Panc1 (cell line): ENCODE results near the gene DBX1. TPM values are rescaled to one million over a fixed set of nuclear protein-coding genes. Genes with fewer than 3 reads are reported as not detected.

ENCODE experiments used
- ATAC-seq: fragments of 200-7000 bp; cut with Tn5 transposase; 2 replicates; pipeline ENCODE4 v1.9.1; 2020; ENCODE audit warnings: mild to moderate bottlenecking, moderate library complexity
- BruUV-seq: library from RNA; stranded (reverse); fragments of 400-500 nt; replicated peaks from 2 replicates; lab custom pipeline; 2021; lab: Mats Ljungman, UMichigan
- CTCF ChIA-PET: fragments of 300-600 bp; sonication (Branson Sonifier 250); formaldehyde crosslinking; loops from one replicate; lab custom pipeline; 2022; ENCODE audit warnings: antibody characterized with exemption; lab: Charles Lee
- POLR2A ChIA-PET: fragments of 300-600 bp; sonication (Branson Sonifier 250); formaldehyde crosslinking; loops from one replicate; lab custom pipeline; 2022; ENCODE audit warnings: antibody characterized with exemption; lab: Charles Lee
- DNase-seq: peaks from one replicate; pipeline ENCODE4 v3.0.0-alpha.2; 2010; ENCODE audit warnings: low read depth, low spot score
- H3K27ac ChIP-seq: 2 replicates; pipeline ENCODE4 v1.5.1; 2011; ENCODE audit warnings: mild to moderate bottlenecking, low read length, inconsistent platforms
- H3K27me3 ChIP-seq: fragments of 200-500 bp; sonication (Bioruptor generic); 2 replicates; pipeline ENCODE4 v1.6.0; 2014; ENCODE audit warnings: low read length, inconsistent platforms; ENCODE audit not compliant: control insufficient read depth, insufficient read depth
- H3K36me3 ChIP-seq: fragments of 200-500 bp; sonication (Bioruptor generic); 2 replicates; pipeline ENCODE4 v1.5.1; 2014; ENCODE audit warnings: inconsistent platforms, mild to moderate bottlenecking, low read length, moderate library complexity; ENCODE audit not compliant: control insufficient read depth, insufficient read depth
- H3K4me1 ChIP-seq: 2 replicates; pipeline ENCODE4 v1.5.1; 2011; ENCODE audit warnings: inconsistent platforms, mild to moderate bottlenecking, low read length, moderate library complexity; ENCODE audit not compliant: control insufficient read depth, insufficient read depth
- H3K4me3 ChIP-seq, 2 experiments: 2 replicates each; pipeline ENCODE4 v1.5.1; 2011 to 2012; ENCODE audit warnings: low read depth in 2 of 2, low read length in 2 of 2, mild to moderate bottlenecking in 2 of 2, inconsistent platforms in 1 of 2, moderate library complexity in 1 of 2
- H3K9me3 ChIP-seq: fragments of 200-500 bp; sonication (Bioruptor generic); 2 replicates; pipeline ENCODE4 v1.5.1; 2014; ENCODE audit warnings: low read depth, mild to moderate bottlenecking, inconsistent platforms, low read length, moderate library complexity; ENCODE audit not compliant: control insufficient read depth, insufficient read depth
- CTCF ChIP-seq: fragments of 450-650 bp; IDR thresholded peaks from 2 replicates; pipeline ENCODE4 v1.5.1; 2017; ENCODE audit warnings: mild to moderate bottlenecking
- POLR2AphosphoS5 ChIP-seq: IDR thresholded peaks from 2 replicates; pipeline ENCODE4 v1.6.1; 2012; ENCODE audit warnings: mild to moderate bottlenecking, low read depth, low read length, moderate library complexity
- REST ChIP-seq, 2 experiments: IDR thresholded peaks; 2 replicates each; pipeline ENCODE4 v1.6.1; 2011 to 2012; ENCODE audit warnings: low read depth in 2 of 2, control low read depth in 1 of 2, low read length in 1 of 2, mild to moderate bottlenecking in 1 of 2, moderate library complexity in 1 of 2; ENCODE audit not compliant: insufficient read depth in 1 of 2
- in situ Hi-C: cut with HindIII; loops from 2 replicates; pipeline ENCODE4 v1.10.0; 2016; ENCODE audit warnings: low sequenced_read_pairs, low pct_unique_long_range_greater_than_20kb
- intact Hi-C: fragments of 100-400 bp; cut with micrococcal nuclease; formaldehyde crosslinking; loops from one replicate; pipeline ENCODE4 v1.10.0; 2022; ENCODE audit not compliant: unreplicated experiment
- total RNA-seq: library from RNA; stranded (reverse); gene quantifications from one replicate; pipeline ENCODE4 v1.2.1, GENCODE V29; 2021; ENCODE audit not compliant: unreplicated experiment

Gene DBX1
- total RNA-seq, 1 experiment from 2014 or later: not detected

- CTCF ChIA-PET: no interaction called here
- in situ Hi-C loops: no loop called here
- no TSS peak for BruUV-seq
These were observed 1.1 kb upstream of the DBX1 start for GRCh38 chr11:20161230-20161918.

More at GRCh38 chr11:20161230-20161918, 1.1 kb upstream of the DBX1 start:
- TF ChIP-seq REST (IDR thresholded peaks at IDR 0.05; ENCODE audit: insufficient read depth in 1 of 2, low read depth in 2 of 2, low read length in 1 of 2): no peak
- no peak for TF ChIP-seq POLR2AphosphoS5
- TF ChIP-seq CTCF: no peak
- Histone ChIP-seq H3K4me3 (no peak overlapping the region), H3K27me3 (peaks cover 33% of the 10 kb centered on the region), H3K4me1 (no peaks in the 10 kb centered on the region), H3K9me3 (no peaks in the 10 kb centered on the region), H3K27ac (no peak overlapping the region), H3K36me3 (no peaks in the 10 kb centered on the region)
- intact Hi-C loops: no loop called here
- ATAC-seq (no peak), DNase-seq (no peak)
- POLR2A ChIA-PET: no interaction called here
